GM12892 (cell line): ENCODE data around the gene ADAMTS12.

Experiments used
- DNase-seq: peaks from one replicate; pipeline ENCODE4 v3.0.0; 2011; ENCODE audit not compliant: insufficient read length
- FAIRE-seq: peaks from 2 replicates; lab custom pipeline; 2011; peaks lifted over from hg19 to GRCh38; lab: Jason Lieb, UNC
- POLR2A ChIP-seq: IDR thresholded peaks from 2 replicates; pipeline ENCODE4 v1.6.1; 2011; ENCODE audit warnings: low read depth, low read length, control low read depth
- POLR2AphosphoS5 ChIP-seq: IDR thresholded peaks from 2 replicates; pipeline ENCODE4 v1.6.1; 2011; ENCODE audit warnings: low read depth, low read length, control low read depth
- TAF1 ChIP-seq: IDR thresholded peaks from 2 replicates; pipeline ENCODE4 v1.6.1; 2011; ENCODE audit warnings: low read depth, mild to moderate bottlenecking, control low read depth, low read length, borderline replicate concordance

The ADAMTS12 gene

DNA sequence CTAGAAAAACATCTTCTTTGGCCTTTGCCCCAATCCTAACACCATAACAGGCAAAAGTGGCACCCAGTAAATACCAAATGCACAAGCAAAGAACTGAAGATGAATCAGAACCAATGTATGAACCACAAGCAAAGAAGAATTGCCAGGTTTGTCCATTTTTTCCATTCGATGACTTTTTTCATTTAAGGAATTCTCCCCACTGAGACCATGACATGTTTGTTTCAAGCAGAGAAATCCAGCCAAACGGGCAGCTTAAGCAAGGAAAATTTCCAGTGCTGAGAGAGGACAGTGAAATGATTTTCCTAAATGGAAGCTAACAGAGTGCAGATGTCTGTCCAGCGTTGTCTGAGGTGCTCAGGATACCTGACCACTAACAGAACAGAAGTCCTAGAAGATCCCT lies 203.7 kb downstream of the ADAMTS12 start:
- TF ChIP-seq POLR2A (no peak), TAF1 (no peak), POLR2AphosphoS5 (no peak)

DNA sequence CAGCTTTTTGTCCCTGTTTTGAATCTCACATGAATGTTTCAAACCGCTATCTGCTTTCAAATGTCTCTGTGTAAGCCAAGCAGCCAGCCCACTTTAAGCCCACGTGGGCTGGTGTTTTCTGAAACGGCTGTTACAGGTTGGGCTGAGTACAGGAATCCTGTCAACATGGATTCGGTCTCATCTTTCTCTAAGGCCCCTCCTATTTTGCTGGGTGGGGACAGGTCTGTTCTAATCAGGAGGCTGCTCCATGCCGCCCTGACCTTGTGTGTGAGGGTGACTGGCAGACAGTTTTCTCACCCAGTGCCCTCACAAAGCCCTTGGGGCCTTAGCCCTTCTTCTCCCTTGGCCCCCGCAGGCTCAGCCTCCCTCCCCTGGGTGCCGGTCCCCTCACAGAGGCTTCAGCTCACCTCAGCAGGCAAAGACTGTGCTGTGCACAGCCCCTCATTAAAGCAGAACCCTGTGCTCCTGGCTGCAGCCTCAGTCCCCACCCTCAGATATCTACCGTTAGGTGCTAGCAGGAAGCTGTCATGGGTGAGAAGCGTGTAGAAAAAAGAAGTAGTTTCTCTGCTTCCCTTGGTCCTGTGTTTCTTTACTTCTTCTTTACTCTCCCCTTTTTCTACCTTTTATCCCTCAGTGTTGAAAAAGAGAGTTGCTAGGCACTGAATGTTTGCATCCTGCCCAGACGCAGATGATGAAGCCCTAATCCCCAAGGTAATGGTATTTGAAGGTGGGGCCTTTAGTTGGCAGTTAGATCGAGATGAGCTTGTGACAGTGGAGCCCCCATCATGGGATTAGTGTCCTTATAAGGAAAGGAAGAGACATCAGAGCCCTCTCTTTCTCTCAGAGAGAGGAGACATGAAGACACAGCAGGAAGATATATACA lies 205.7 kb downstream of the ADAMTS12 start:
- no peak for TF ChIP-seq POLR2AphosphoS5
- no peak for TF ChIP-seq POLR2A
- TF ChIP-seq TAF1 = no peak
- no peak for FAIRE-seq
- no peak for DNase-seq

More for the DNA sequence above, 203.7 kb downstream of the ADAMTS12 start:
- FAIRE-seq (no peak), DNase-seq (no peak)

DNA sequence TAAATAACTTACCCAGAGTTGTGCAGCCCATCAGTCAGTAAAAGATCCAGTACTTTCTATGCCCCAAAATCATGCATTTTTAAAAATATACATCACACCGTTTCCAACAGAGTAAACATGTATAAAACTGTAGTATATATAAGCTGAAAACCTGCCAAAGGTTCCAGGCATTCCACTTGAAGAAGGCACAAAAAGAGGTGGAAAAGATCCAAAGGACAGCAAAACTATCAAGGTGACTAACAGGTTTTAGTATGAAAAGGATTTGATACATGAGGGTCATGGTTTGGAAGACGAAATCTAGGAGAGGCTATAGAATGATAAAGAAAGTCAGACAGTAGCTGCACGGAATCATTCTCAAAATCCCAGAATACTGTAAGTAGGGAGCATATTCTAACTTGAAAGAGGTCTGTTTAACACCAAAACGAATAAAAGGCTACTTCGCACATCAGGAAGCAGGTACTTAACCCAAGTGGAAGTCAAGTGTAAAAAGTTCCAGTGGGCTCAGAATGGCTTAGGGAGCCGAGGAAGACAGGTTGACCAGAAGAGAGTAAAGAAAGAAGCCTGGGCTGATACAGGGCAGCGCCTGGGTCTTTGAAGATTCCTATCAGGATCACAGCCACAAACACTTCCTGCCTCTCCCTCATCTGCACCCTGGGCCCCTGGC lies 207.2 kb downstream of the ADAMTS12 start:
- TF ChIP-seq POLR2AphosphoS5 (no peak), TAF1 (no peak), POLR2A (no peak)
- DNase-seq = no peak
- no peak for FAIRE-seq

GRCh38 chr5:33679791-33680190 lies 212.0 kb downstream of the ADAMTS12 start:
- TF ChIP-seq TAF1 (no peak), POLR2AphosphoS5 (no peak), POLR2A (no peak)
- DNase-seq = no peak

DNA sequence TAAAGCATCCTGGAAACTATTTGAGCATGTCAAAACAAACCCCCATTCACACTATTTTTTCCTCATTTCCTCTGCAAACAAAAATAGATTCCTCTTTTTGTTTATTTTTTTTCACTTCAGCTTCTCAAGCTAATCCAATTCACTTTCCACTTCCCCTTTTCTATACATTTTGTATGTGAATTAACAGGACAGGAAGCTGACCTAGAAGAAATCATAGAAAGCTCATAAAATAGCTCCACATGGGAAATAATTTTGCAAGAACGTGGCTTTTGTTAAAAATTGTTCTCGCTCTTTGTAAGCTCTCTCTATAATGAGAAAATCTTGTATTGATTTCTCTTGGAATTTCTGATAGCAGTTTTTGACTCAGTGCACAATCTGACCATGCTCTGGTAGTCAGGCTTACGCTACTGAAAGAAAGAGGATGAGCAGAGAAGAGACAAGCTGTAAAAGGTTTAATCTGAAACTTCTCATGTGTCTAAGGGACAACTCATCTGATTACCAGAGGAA lies 215.8 kb downstream of the ADAMTS12 start:
- DNase-seq (no peak), FAIRE-seq (no peak)
- no peak for TF ChIP-seq TAF1
- no peak for TF ChIP-seq POLR2A
- TF ChIP-seq POLR2AphosphoS5 = no peak

More at GRCh38 chr5:33679791-33680190, 212.0 kb downstream of the ADAMTS12 start:
- FAIRE-seq = no peak

- no peak for TF ChIP-seq POLR2AphosphoS5
- no peak for TF ChIP-seq TAF1
- no peak for TF ChIP-seq POLR2A
- DNase-seq (no peak), FAIRE-seq (peak; percentile 74)
Measured at GRCh38 chr5:33671700-33672291, 220.0 kb downstream of the ADAMTS12 start.

GRCh38 chr5:33662722-33663427 lies 228.9 kb downstream of the ADAMTS12 start:
- TF ChIP-seq POLR2A (no peak), POLR2AphosphoS5 (no peak), TAF1 (no peak)
- FAIRE-seq (no peak), DNase-seq (no peak)

GRCh38 chr5:33659526-33660169 lies 232.1 kb downstream of the ADAMTS12 start:
- no peak for FAIRE-seq
- no peak for DNase-seq
- TF ChIP-seq TAF1 (no peak), POLR2A (no peak), POLR2AphosphoS5 (no peak)

GRCh38 chr5:33657804-33658440 lies 233.9 kb downstream of the ADAMTS12 start:
- TF ChIP-seq TAF1 (no peak), POLR2AphosphoS5 (no peak), POLR2A (no peak)
- FAIRE-seq = no peak
- no peak for DNase-seq

DNA sequence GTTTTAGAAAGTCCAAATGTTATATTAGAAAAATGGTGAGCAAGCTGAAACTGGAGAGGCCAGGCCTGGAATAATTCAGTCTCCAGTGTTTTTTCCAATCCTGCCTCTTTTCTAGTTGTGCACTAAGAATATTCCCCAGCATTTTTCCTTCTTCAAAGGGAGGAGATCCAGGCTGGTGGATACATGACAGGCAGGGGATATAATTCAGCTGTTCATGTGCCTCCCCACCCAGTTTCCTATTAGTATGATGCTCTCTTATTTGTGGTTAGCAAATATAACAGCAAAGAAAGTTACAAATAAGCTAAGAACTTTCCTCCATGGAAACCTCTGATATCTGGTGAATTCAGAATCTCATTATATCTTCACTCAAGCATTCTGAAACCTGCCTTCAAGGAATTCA lies 234.6 kb downstream of the ADAMTS12 start:
- TF ChIP-seq POLR2AphosphoS5 (no peak), POLR2A (no peak), TAF1 (no peak)
- DNase-seq = no peak
- FAIRE-seq = no peak
